Esophagus muscularis mucosa (tissue), 4 donors: ENCODE data around the gene ABCB8. TPM values are rescaled to one million over a fixed set of nuclear protein-coding genes. Genes with fewer than 3 reads are reported as not detected.
"Not testable (repeated sequence)": the region's sequence is repeated elsewhere in the genome, so short reads cannot be mapped to it uniquely, and the experiment has no call there.

Experiments used
- DNase-seq: peaks from one replicate; pipeline ENCODE4 v3.0.0-alpha.2; 2017; ENCODE audit errors: extremely low spot score
- H3K27ac ChIP-seq, 4 donors: fragments of 200-600 bp; sonication (generic); replicated peaks in 1 of 4; 1 replicate in 3 of 4; 2 replicates in 1 of 4; pipeline ENCODE4 v1.5.1; 2016 to 2019; ENCODE audit warnings: mild to moderate bottlenecking in 1 of 4
- H3K27me3 ChIP-seq, 4 donors: fragments of 200-600 bp; sonication (generic); one replicate each; pipeline versions ENCODE4 v1.5.1 to v1.6.0; 2016 to 2019
- H3K36me3 ChIP-seq, 4 donors: fragments of 200-600 bp; sonication (generic); one replicate each; pipeline ENCODE4 v1.5.1; 2016 to 2019
- H3K4me1 ChIP-seq, 4 donors: fragments of 200-600 bp; sonication (generic); one replicate each; pipeline ENCODE4 v1.5.1; 2016 to 2019
- H3K4me3 ChIP-seq, 4 donors: fragments of 200-600 bp; sonication (generic); 1 replicate in 2 of 4; 2 replicates in 2 of 4; pipeline ENCODE4 v1.5.1; 2016 to 2019; ENCODE audit warnings: mild to moderate bottlenecking in 4 of 4, moderate library complexity in 1 of 4
- H3K9me3 ChIP-seq, 4 donors: fragments of 200-600 bp; sonication (generic); 1 replicate in 3 of 4; 2 replicates in 1 of 4; pipeline ENCODE4 v1.5.1; 2016 to 2019
- EP300 ChIP-seq: sonication (generic); formaldehyde crosslinking; IDR thresholded peaks from one replicate; pipeline ENCODE4 v1.6.1; 2017; ENCODE audit warnings: antibody characterized with exemption
- POLR2A ChIP-seq: fragments of 450-650 bp; IDR thresholded peaks from one replicate; pipeline ENCODE4 v1.6.1; 2017; ENCODE audit warnings: antibody characterized with exemption, moderate library complexity, mild to moderate bottlenecking, low read depth
- POLR2AphosphoS5 ChIP-seq, 2 donors: sonication (generic); formaldehyde crosslinking; IDR thresholded peaks; one replicate each; pipeline ENCODE4 v1.6.1; 2017; ENCODE audit warnings: antibody characterized with exemption in 2 of 2
- WGBS: methylation state at CpG from one replicate; pipeline ENCODE4 v1.1.5; 2018; 5-methylcytosine and 5-hydroxymethylcytosine counted together
- intact Hi-C: fragments of 100-400 bp; cut with DNase I; formaldehyde crosslinking; loops from one replicate; pipeline ENCODE4 v1.15.1; 2023
- total RNA-seq, 4 donors: library from RNA; depleted of rRNA; stranded (reverse); fragments of >200 nt; gene quantifications; one replicate each; pipeline versions ENCODE4 v1.1.0 to v1.2.1, GENCODE V29; 2016
- TF ChIP-seq, protein P1 (sequence below), 3 experiments: fragments of 200-600 bp in 2 of 3; fragments of 450-650 bp in 1 of 3; sonication (generic) in 2 of 3; IDR thresholded peaks; one replicate each; pipeline ENCODE4 v1.5.1; 2017 to 2019; ENCODE audit warnings: antibody characterized with exemption in 3 of 3, mild to moderate bottlenecking in 2 of 3, moderate library complexity in 1 of 3

Gene ABCB8
- total RNA-seq, 4 donors from 2014 or later = 13.1 to 25.3 (median 19.9) TPM

GRCh38 chr7:151020231-151020630 is 8.0 kb upstream of the ABCB8 start:
- intact Hi-C loops = no loop called here
- no peak for TF ChIP-seq POLR2A
- TF ChIP-seq POLR2AphosphoS5 (IDR thresholded peaks at IDR 0.05) = no peak
- TF ChIP-seq, protein P1, sequence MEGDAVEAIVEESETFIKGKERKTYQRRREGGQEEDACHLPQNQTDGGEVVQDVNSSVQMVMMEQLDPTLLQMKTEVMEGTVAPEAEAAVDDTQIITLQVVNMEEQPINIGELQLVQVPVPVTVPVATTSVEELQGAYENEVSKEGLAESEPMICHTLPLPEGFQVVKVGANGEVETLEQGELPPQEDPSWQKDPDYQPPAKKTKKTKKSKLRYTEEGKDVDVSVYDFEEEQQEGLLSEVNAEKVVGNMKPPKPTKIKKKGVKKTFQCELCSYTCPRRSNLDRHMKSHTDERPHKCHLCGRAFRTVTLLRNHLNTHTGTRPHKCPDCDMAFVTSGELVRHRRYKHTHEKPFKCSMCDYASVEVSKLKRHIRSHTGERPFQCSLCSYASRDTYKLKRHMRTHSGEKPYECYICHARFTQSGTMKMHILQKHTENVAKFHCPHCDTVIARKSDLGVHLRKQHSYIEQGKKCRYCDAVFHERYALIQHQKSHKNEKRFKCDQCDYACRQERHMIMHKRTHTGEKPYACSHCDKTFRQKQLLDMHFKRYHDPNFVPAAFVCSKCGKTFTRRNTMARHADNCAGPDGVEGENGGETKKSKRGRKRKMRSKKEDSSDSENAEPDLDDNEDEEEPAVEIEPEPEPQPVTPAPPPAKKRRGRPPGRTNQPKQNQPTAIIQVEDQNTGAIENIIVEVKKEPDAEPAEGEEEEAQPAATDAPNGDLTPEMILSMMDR (IDR thresholded peaks at IDR 0.05) = no peak
- no peak for TF ChIP-seq EP300
- peaks cover 0 to 63% (median 22%) of the 10 kb centered on the region in 4 donors for H3K27me3 ChIP-seq
- H3K4me3 ChIP-seq = no peak overlapping the region
- DNase-seq = no peak
- no peaks in the 10 kb centered on the region for H3K9me3 ChIP-seq
- peaks cover 14 to 20% (median 19%) of the 10 kb centered on the region in 4 donors for H3K4me1 ChIP-seq
- WGBS = 66% methylated on average over 7 of the region's 7 CpGs
- no peak overlapping the region for H3K27ac ChIP-seq
- no peaks in the 10 kb centered on the region for H3K36me3 ChIP-seq

DNA sequence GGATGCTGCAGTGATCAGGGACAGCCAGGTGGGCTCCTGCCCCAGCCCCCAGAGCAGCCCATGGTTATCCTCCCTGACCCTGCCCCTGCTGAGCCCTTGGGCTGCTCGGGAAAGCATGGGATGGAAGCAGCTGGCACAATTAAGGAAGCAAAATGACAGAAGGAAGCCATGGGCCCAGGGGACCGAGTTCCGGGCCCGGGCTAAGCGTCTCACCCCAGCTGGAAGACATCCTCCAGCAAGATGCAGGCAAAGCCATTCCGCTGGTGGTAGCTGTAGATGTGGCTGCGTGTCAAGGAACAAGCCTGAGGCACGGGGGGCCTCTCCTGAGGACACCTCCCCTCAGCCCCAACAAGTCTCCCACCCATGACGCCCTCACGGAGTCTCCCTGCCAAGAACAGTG is 5.0 kb upstream of the ABCB8 start:
- H3K9me3 ChIP-seq = no peaks in the 10 kb centered on the region
- no peak overlapping the region for H3K4me3 ChIP-seq
- TF ChIP-seq, protein P1 (IDR thresholded peaks at IDR 0.05) = no peak
- no peak for TF ChIP-seq POLR2A
- no peak for TF ChIP-seq EP300
- no peak for TF ChIP-seq POLR2AphosphoS5 (IDR thresholded peaks at IDR 0.05)
- no peak overlapping the region for H3K27ac ChIP-seq
- H3K36me3 ChIP-seq = no peaks in the 10 kb centered on the region
- WGBS = 72% methylated on average over 10 of the region's 10 CpGs
- H3K27me3 ChIP-seq = peaks cover 0 to 33% (median 7%) of the 10 kb centered on the region in 4 donors
- intact Hi-C loops = no loop called here
- DNase-seq = no peak
- H3K4me1 ChIP-seq = peaks cover 9 to 18% (median 17%) of the 10 kb centered on the region in 4 donors

- intact Hi-C loops = loop anchor here (5.0 kb wide), 2 partner anchors 38 to 88 kb away; no protein-coding TSS in a partner anchor
- Histone ChIP-seq H3K4me3 (no peak within 1 kb of the TSS), H3K27me3 (peaks cover 0 to 20% (median 2%) of the 10 kb centered on the region in 4 donors), H3K4me1 (peaks cover 7 to 16% (median 15%) of the 10 kb centered on the region in 4 donors), H3K9me3 (no peaks in the 10 kb centered on the region), H3K27ac (no peak within 1 kb of the TSS), H3K36me3 (no peaks in the 10 kb centered on the region)
- TF ChIP-seq POLR2AphosphoS5 (IDR thresholded peaks at IDR 0.05) (no peak), EP300 (no peak), POLR2A (no peak)
- TF ChIP-seq, protein P1 (IDR thresholded peaks at IDR 0.05) = no peak
- DNase-seq = no peak
- 65% methylated on average over 4 of the region's 4 CpGs for WGBS
Observed at GRCh38 chr7:151024435-151025056, 3.7 kb upstream of the ABCB8 start, which contains the start of gene ATG9B. Gene ATG9B (minus strand): TSS chr7:151024494. CDS start chr7:151024423, 71 bp downstream.

- DNase-seq = no peak
- Histone ChIP-seq H3K27ac (no peak overlapping the region), H3K27me3 (peaks cover 0 to 5% (median 0%) of the 10 kb centered on the region in 4 donors), H3K9me3 (no peaks in the 10 kb centered on the region), H3K4me3 (no peak overlapping the region), H3K36me3 (peaks cover 0 to 4% (median 0%) of the 10 kb centered on the region in 4 donors), H3K4me1 (peaks cover 7 to 27% (median 19%) of the 10 kb centered on the region in 4 donors)
- intact Hi-C loops = loop anchor here (5.0 kb wide), 2 partner anchors 36 to 86 kb away; no protein-coding TSS in a partner anchor
- TF ChIP-seq POLR2A (no peak), EP300 (no peak), POLR2AphosphoS5 (IDR thresholded peaks at IDR 0.05) (no peak)
- TF ChIP-seq, protein P1 (IDR thresholded peaks at IDR 0.05) = no peak
- WGBS = 89% methylated on average over 3 of the region's 4 CpGs
Observed at GRCh38 chr7:151025924-151026671, 2.2 kb upstream of the ABCB8 start.

DNA sequence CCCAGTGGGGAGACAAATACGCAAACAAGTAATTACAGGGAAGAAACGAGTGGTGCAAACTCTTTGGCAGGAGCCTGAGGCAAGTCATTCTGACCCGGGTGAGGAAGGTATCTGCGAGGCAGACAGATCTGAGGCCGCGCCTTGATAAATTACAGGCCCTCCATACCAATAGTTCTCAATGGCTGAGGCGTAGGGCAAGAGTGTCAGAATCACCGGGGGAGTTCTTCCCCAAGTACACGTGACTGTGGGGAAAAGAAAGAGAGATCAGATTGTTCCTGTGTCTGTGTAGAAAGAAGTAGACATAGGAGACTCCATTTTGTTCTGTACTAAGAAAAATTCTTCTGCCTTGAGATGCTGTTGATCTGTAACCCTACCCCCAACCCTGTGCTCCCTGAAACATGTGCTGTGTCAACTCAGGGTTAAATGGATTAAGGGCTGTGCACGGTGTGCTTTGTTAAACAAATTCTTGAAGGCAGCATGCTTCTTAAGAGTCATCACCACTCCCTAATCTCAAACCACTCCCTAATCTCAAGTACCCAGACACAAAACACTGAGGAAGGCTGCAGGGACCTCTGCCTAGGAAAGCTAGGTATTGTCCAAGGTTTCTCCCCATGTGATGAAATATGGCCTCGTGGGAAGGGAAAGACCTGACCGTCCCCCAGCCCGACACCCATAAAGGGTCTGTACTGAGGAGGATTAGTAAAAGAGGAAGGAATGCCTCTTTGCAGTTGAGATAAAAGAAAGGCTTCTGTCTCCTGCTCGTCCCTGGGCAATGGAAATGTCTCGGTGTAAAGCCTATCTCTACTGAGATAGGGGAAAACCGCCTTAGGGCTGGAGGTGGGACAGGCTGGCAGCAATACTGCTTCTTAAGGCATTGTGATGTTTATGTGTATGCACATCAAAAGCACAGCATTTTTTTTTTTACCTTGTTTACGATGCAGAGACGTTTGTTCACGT is 1.2 kb upstream of the ABCB8 start:
- H3K36me3 ChIP-seq, H3K9me3 ChIP-seq, H3K27me3 ChIP-seq, DNase-seq: not testable (repeated sequence)
- intact Hi-C loops = loop anchor here (5.0 kb wide), 2 partner anchors 35 to 85 kb away; no protein-coding TSS in a partner anchor
- Histone ChIP-seq H3K27ac (peak overlapping the region in 3 of 4 donors; percentile 83 to 88 (median 85)), H3K4me1 (peaks cover 7 to 27% (median 19%) of the 10 kb centered on the region in 4 donors), H3K4me3 (peak overlapping the region in 2 of 4 donors; percentile 69 to 73)
- 49% methylated on average over 19 of the region's 19 CpGs for WGBS

GRCh38 chr7:151027728-151028130 is 521 bp upstream of the ABCB8 start:
- Histone ChIP-seq H3K4me1 (peaks cover 7 to 27% (median 19%) of the 10 kb centered on the region in 4 donors), H3K4me3 (peak overlapping the region; percentile 69 to 91 (median 74)), H3K27ac (peak overlapping the region; percentile 80 to 88 (median 84)), H3K36me3 (peaks cover 0 to 16% (median under 1%) of the 10 kb centered on the region in 4 donors)
- H3K27me3 ChIP-seq, H3K9me3 ChIP-seq, DNase-seq: not testable (repeated sequence)
- WGBS = 18% methylated on average over 16 of the region's 16 CpGs
- intact Hi-C loops = loop anchor here (5.0 kb wide), 2 partner anchors 35 to 85 kb away; no protein-coding TSS in a partner anchor
